PFSK-1 (cell line): ENCODE results near the gene DOC2A.

Experiments used
- FOXP2 ChIP-seq: optimal IDR thresholded peaks from 2 replicates; pipeline ENCODE3; 2011; ENCODE audit warnings: borderline replicate concordance, control low read depth, inconsistent platforms; ENCODE audit not compliant: insufficient read depth; ENCODE audit errors: extremely low read length, extremely low read depth
- POLR2AphosphoS5 ChIP-seq: IDR thresholded peaks from 2 replicates; pipeline ENCODE4 v1.6.1; 2012; ENCODE audit warnings: low read depth, mild to moderate bottlenecking, control low read depth, low read length, moderate library complexity
- REST ChIP-seq, 2 experiments: IDR thresholded peaks; 2 replicates each; pipeline versions ENCODE4 v1.6.1 to v1.8.0; 2011 to 2012; ENCODE audit warnings: low read depth in 2 of 2, low read length in 2 of 2, control low read depth in 1 of 2, inconsistent platforms in 1 of 2, mild to moderate bottlenecking in 1 of 2, moderate library complexity in 1 of 2; ENCODE audit not compliant: insufficient read depth in 1 of 2
- SIN3A ChIP-seq: IDR thresholded peaks from 2 replicates; pipeline ENCODE4 v1.6.1; 2012; ENCODE audit warnings: mild to moderate bottlenecking, low read length, moderate library complexity, borderline replicate concordance; ENCODE audit not compliant: insufficient read depth
- TAF1 ChIP-seq: IDR thresholded peaks from 2 replicates; pipeline ENCODE4 v1.6.1; 2012; ENCODE audit warnings: low read length, control low read depth, borderline replicate concordance; ENCODE audit not compliant: insufficient read depth

- TF ChIP-seq POLR2AphosphoS5 (no peak), REST (IDR thresholded peaks at IDR 0.05; ENCODE audit: insufficient read depth in 1 of 2, low read depth in 2 of 2, low read length in 2 of 2) (no peak), SIN3A (no peak), TAF1 (no peak), FOXP2 (no peak)
Measured at GRCh38 chr16:29986931-29987330, 23.9 kb downstream of the DOC2A start.
